ENCODE measurements around the gene DEAF1. TPM values are rescaled to one million over a fixed set of nuclear protein-coding genes. Genes with fewer than 3 reads are reported as not detected.

Gene DEAF1
- total RNA-seq, 1 donor from 2014 or later = 48.9 TPM

- Histone ChIP-seq H3K9ac (ENCODE audit: low read length) (no peak overlapping the region), H3K9me3 (ENCODE audit: insufficient read depth, low read depth, low read length) (no peaks in the 10 kb centered on the region), H2AFZ (ENCODE audit: low read depth, low read length) (no peak overlapping the region), H3K27me3 (ENCODE audit: insufficient read depth, low read length) (peaks cover 2% of the 10 kb centered on the region), H3K79me2 (ENCODE audit: insufficient read depth, low read length) (no peaks in the 10 kb centered on the region), H3K4me2 (ENCODE audit: low read length) (no peak overlapping the region), H3K27ac (ENCODE audit: low read depth, low read length) (no peak overlapping the region), H3K36me3 (ENCODE audit: insufficient read depth, low read length) (no peaks in the 10 kb centered on the region), H3K4me3 (ENCODE audit: insufficient read depth, low read depth, low read length) (no peak overlapping the region), H3K4me1 (ENCODE audit: insufficient read depth, low read length) (peaks cover 4% of the 10 kb centered on the region), H4K20me1 (ENCODE audit: insufficient read depth, low read length) (no peaks in the 10 kb centered on the region)
- TF ChIP-seq EZH2 (IDR thresholded peaks at IDR 0.05; ENCODE audit: insufficient read depth, low read length) (no peak), CTCF (IDR thresholded peaks at IDR 0.05; ENCODE audit: insufficient read depth, low read depth, low read length) (no peak)
- no peaks in the 10 kb centered on the region for H3K27me3 Mint-ChIP-seq (ENCODE audit: low read depth, unreplicated experiment)
- H3K27ac Mint-ChIP-seq (ENCODE audit: unreplicated experiment) = peak overlapping the region; percentile 20
- no peak for FAIRE-seq
- H3K36me3 Mint-ChIP-seq (ENCODE audit: low read depth, unreplicated experiment) = peaks cover 11% of the 10 kb centered on the region
- H3K4me3 Mint-ChIP-seq (ENCODE audit: unreplicated experiment) = no peak overlapping the region
- DNase-seq (ENCODE audit: low read depth) = no peak
- H3K4me1 Mint-ChIP-seq (ENCODE audit: low read depth, unreplicated experiment) = peaks cover 10% of the 10 kb centered on the region
- H3K9me3 Mint-ChIP-seq (ENCODE audit: unreplicated experiment) = peaks cover 2% of the 10 kb centered on the region
These were observed 71.6 kb downstream of the DEAF1 start for GRCh38 chr11:623349-623869.

DNA sequence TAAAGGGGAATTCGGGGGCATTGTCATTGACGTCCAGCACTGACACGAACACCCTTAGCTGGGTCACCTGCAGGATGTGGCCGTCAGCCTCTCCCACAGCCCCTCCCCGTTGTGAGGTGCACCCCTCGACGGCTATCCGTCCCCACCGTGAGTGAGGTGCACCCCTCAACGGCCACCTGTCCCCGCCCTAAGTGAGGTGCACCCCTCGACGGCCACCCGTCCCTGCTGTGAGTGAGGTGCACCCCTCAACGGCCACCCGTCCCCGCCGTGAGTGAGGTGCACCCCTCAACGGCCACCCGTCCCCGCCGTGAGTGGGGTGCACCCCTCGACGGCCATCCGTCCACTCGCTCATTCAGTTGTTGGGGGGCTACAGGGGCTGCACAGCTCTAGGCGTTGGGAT, 73.2 kb downstream of the DEAF1 start:
- H3K79me2 ChIP-seq (ENCODE audit: insufficient read depth, low read length) = no peaks in the 10 kb centered on the region
- peaks cover 2% of the 10 kb centered on the region for H3K27me3 ChIP-seq (ENCODE audit: insufficient read depth, low read length)
- no peak overlapping the region for H3K4me3 Mint-ChIP-seq (ENCODE audit: unreplicated experiment)
- peaks cover 3% of the 10 kb centered on the region for H3K4me1 Mint-ChIP-seq (ENCODE audit: low read depth, unreplicated experiment)
- H3K9me3 ChIP-seq (ENCODE audit: insufficient read depth, low read depth, low read length) = no peaks in the 10 kb centered on the region
- no peaks in the 10 kb centered on the region for H3K27me3 Mint-ChIP-seq (ENCODE audit: low read depth, unreplicated experiment)
- no peaks in the 10 kb centered on the region for H3K9me3 Mint-ChIP-seq (ENCODE audit: unreplicated experiment)
- no peak overlapping the region for H2AFZ ChIP-seq (ENCODE audit: low read depth, low read length)
- no peak for TF ChIP-seq EZH2 (IDR thresholded peaks at IDR 0.05; ENCODE audit: insufficient read depth, low read length)
- no peak for TF ChIP-seq CTCF (IDR thresholded peaks at IDR 0.05; ENCODE audit: insufficient read depth, low read depth, low read length)
- H3K4me1 ChIP-seq (ENCODE audit: insufficient read depth, low read length) = no peaks in the 10 kb centered on the region
- DNase-seq (ENCODE audit: low read depth) = no peak
- no peak overlapping the region for H3K4me3 ChIP-seq (ENCODE audit: insufficient read depth, low read depth, low read length)
- no peaks in the 10 kb centered on the region for H3K36me3 ChIP-seq (ENCODE audit: insufficient read depth, low read length)
- no peak overlapping the region for H3K27ac Mint-ChIP-seq (ENCODE audit: unreplicated experiment)
- no peak overlapping the region for H3K27ac ChIP-seq (ENCODE audit: low read depth, low read length)
- peaks cover 6% of the 10 kb centered on the region for H3K36me3 Mint-ChIP-seq (ENCODE audit: low read depth, unreplicated experiment)
- H4K20me1 ChIP-seq (ENCODE audit: insufficient read depth, low read length) = no peaks in the 10 kb centered on the region
- H3K9ac ChIP-seq (ENCODE audit: low read length) = no peak overlapping the region
- H3K4me2 ChIP-seq (ENCODE audit: low read length) = no peak overlapping the region
- FAIRE-seq = no peak

GRCh38 chr11:620935-621814, 73.8 kb downstream of the DEAF1 start:
- no peak for FAIRE-seq
- no peaks in the 10 kb centered on the region for H3K9me3 Mint-ChIP-seq (ENCODE audit: unreplicated experiment)
- Histone ChIP-seq H3K27me3 (ENCODE audit: insufficient read depth, low read length) (no peaks in the 10 kb centered on the region), H3K79me2 (ENCODE audit: insufficient read depth, low read length) (no peaks in the 10 kb centered on the region), H3K9me3 (ENCODE audit: insufficient read depth, low read depth, low read length) (no peaks in the 10 kb centered on the region), H2AFZ (ENCODE audit: low read depth, low read length) (no peak overlapping the region), H3K27ac (ENCODE audit: low read depth, low read length) (no peak overlapping the region), H3K4me1 (ENCODE audit: insufficient read depth, low read length) (no peaks in the 10 kb centered on the region), H3K9ac (ENCODE audit: low read length) (no peak overlapping the region), H4K20me1 (ENCODE audit: insufficient read depth, low read length) (no peaks in the 10 kb centered on the region), H3K36me3 (ENCODE audit: insufficient read depth, low read length) (no peaks in the 10 kb centered on the region), H3K4me3 (ENCODE audit: insufficient read depth, low read depth, low read length) (no peak overlapping the region), H3K4me2 (ENCODE audit: low read length) (no peak overlapping the region)
- peaks cover 6% of the 10 kb centered on the region for H3K36me3 Mint-ChIP-seq (ENCODE audit: low read depth, unreplicated experiment)
- no peak overlapping the region for H3K4me3 Mint-ChIP-seq (ENCODE audit: unreplicated experiment)
- no peak for DNase-seq (ENCODE audit: low read depth)
- H3K27me3 Mint-ChIP-seq (ENCODE audit: low read depth, unreplicated experiment) = no peaks in the 10 kb centered on the region
- TF ChIP-seq EZH2 (IDR thresholded peaks at IDR 0.05; ENCODE audit: insufficient read depth, low read length) (no peak), CTCF (IDR thresholded peaks at IDR 0.05; ENCODE audit: insufficient read depth, low read depth, low read length) (no peak)
- no peak overlapping the region for H3K27ac Mint-ChIP-seq (ENCODE audit: unreplicated experiment)
- H3K4me1 Mint-ChIP-seq (ENCODE audit: low read depth, unreplicated experiment) = peaks cover 3% of the 10 kb centered on the region

Measured in astrocyte (in vitro differentiated cells and primary cell).